CD4-positive, alpha-beta T cell treated with Interleukin-15 for 1 hour (primary cell): ENCODE measurements around the gene MAP7D2.

Experiments used
- DNase-seq: peaks from one replicate; pipeline ENCODE4 v3.0.0-alpha.2; 2020

MAP7D2 gene

GRCh38 chrX:20037186-20037585 lies 79.5 kb downstream of the MAP7D2 start:
- DNase-seq = no peak

GRCh38 chrX:20032201-20032600 lies 84.5 kb downstream of the MAP7D2 start:
- no peak for DNase-seq

DNA sequence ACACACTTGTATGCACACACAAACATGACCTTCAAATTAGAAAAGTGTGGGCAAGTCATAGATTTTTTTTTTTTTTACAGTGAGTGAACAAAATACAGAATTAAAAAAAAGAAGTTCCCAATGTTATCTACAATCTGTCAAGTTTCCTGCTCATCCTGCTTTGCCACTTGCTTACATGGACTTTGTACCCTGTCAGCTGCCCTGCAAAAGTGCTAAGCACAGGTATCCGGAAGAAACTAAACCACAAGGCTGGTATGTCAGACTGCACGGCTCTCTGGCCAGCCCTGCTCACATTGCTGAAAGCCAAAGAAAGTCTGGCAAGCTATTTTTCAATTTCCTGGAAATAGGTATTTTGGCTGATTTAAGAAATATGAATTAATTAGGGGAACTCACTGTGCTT lies 87.0 kb downstream of the MAP7D2 start:
- DNase-seq = no peak

DNA sequence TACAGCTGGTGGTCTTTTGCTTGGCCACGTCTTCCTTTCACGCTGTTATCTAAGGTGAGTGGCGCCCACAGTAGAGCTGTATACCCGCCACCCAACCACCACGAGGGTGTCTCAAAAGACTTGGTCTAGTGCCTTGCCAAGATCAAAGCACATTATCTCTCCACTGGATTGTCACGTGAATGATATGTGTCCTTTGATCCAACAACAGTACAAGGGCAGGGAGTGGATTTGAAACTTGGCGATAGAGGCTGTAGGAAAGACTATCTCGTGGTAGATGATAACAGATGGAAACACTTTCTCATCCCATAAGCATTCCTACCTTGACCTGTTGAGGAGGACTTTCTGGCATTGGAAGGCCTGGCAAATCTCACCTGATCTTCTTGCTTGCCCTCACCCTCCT lies 88.1 kb downstream of the MAP7D2 start:
- no peak for DNase-seq

GRCh38 chrX:20026278-20026677 lies 90.4 kb downstream of the MAP7D2 start:
- DNase-seq = no peak

DNA sequence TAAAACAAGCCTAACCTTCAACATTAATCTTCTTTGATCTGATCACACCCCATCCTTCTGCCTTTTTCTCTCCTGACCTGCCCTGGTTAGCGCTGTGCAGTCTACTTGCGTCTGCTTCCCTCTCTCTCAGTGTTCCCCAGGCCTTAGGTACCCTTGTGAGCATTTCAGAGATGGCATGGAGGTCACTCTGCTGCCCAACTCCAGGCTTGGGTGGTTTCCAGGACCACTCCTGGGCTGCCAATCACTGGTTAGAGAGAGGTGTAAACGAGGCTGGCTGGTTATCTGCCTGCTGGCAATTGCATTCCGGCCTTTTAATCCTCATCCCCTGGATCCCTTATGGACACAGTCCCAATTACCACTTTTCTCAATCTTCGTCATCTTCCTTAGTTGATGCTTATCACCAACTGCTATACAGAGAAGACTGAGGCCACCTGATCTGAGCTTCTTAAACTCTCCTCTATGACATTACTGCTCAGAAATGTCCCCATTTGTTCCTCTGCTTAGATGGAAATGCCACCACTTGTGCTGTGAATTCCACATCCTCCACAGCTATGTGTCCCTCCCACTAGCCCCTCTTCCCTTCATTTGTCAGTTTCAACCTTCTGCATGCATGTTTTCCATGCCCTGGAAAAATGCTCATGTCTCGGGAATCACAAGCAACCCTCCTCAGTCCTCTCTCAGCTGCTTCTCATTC lies 96.9 kb downstream of the MAP7D2 start:
- DNase-seq = no peak

- no peak for DNase-seq
Measured at GRCh38 chrX:20016616-20016945, 100.1 kb downstream of the MAP7D2 start.

GRCh38 chrX:20015945-20016615 lies 100.6 kb downstream of the MAP7D2 start:
- no peak for DNase-seq

GRCh38 chrX:20015422-20015821 lies 101.3 kb downstream of the MAP7D2 start:
- DNase-seq = no peak

DNA sequence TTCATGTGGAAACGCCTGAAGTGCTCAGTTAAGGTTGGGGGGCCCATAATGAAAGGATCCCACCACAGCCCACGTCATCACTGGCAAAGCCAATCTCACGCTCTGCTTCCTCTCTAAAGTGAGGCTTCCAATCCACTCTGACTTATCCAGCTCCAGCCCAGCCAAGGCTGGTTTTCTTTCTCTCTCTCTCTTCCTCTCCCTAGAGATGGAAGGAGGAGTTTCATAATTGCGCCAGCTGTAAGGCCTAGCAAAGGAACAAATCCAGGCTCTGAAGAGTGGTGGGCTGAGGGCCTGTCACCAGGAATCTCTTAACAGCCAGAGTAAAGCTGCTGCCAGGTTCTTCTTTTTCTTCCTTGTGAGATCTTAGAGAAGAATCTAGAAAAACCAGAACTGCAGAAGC lies 105.1 kb downstream of the MAP7D2 start:
- DNase-seq = no peak

- DNase-seq = no peak
Measured at GRCh38 chrX:20007962-20008622, 108.6 kb downstream of the MAP7D2 start.

DNA sequence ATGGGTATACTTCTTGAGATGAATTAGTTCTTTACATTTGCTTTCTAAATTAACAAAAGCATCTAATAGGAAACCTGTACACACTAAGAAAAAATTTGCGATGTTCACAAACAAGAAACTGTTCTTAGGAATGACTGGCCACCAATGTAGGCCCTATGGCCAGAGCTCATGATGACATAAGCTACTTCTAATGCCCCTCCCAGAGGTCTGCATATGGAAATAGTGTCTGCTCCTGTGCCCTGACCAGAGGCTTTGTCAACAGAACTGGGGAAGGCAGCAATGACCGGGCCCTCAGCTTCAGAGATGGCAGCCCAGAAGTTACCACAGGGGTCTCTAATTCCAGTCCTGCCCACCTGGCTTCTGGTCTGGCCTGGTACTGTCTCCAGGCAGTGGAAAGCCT lies 110.8 kb downstream of the MAP7D2 start:
- no peak for DNase-seq

GRCh38 chrX:20001588-20001987 lies 115.1 kb downstream of the MAP7D2 start:
- no peak for DNase-seq

DNA sequence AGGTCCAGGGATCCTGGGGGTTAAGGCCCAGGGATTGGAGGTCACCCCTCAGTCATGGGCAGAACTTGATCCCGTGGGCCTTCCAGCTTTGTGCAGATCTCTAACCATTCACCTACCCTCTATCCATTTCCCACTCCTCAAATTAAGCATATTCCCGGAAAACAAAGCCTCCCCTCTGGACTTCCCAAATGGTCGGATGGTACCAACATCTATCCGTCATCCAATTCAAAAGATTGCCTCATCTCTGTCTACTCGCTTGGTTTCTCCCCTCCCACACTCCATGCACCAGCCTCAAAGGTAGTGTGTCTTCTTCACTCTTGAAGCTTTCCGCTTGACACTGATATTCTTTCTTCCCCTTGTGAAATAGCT lies 125.4 kb downstream of the MAP7D2 start:
- DNase-seq = no peak

GRCh38 chrX:19990556-19991349 lies 126.0 kb downstream of the MAP7D2 start, which contains the start of gene BCLAF3:
Gene BCLAF3, minus strand, starts transcription at chrX:19991061. Its CDS starts 20,797 bp downstream, at chrX:19970264.
- DNase-seq = peak; percentile 92

GRCh38 chrX:19990151-19990555 lies 126.6 kb downstream of the MAP7D2 start:
- no peak for DNase-seq

DNA sequence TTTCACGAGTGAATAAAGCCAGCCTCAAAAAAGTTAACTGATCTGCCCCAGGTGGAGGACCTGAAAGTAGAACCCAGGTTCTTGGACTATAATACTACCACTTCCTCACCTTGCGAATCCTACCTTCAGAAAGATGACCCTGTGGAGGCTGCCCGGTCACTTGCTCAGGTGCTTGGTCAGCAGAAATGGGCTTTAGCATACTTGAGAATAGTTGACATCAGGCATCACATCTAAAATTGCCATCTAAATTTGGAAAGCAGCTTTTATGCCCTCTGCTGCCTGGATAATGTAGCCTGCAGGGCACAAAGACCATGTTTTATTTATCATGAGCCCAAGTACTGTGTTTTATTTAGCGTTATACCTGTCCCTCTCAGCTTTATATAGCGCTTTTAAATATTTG lies 128.9 kb downstream of the MAP7D2 start:
- no peak for DNase-seq

DNA sequence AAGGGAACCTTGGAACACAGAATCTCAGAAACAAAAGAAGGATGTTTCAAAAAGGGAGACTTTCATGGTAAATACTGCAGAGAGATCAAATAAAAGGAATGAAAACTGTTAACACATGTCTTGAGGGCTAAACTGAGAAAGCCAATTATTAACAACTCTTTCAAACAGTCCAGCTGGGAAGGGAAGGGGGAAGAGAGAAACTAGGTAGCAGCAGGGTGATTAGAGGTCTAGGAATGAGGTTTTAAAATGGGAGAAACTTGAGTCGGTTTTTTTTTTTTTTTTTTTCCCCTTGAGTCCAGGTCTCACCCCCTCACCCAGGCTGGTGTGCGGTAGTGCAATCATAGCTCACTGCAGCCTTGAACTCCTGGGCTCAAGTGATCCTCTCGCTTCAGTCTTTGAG lies 130.2 kb downstream of the MAP7D2 start:
- DNase-seq = no peak

DNA sequence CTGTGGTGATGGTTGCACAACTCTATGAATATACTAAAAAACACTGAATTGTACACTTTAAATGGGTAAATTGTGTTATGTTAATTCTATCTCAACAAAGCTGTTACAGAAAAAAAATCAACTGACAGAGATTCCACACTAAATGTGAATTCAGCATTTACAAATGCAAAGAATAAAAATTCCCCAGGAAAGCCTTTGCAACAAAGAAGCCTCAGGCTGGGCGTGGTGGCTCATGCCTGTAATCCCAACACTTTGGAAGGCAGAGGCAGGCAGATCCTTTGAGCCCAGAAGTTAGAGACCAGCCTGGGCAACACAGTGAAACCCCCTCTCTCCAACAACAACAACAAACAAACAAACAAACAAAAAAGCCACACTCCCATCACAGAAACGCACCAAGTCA lies 134.8 kb downstream of the MAP7D2 start:
- no peak for DNase-seq

DNA sequence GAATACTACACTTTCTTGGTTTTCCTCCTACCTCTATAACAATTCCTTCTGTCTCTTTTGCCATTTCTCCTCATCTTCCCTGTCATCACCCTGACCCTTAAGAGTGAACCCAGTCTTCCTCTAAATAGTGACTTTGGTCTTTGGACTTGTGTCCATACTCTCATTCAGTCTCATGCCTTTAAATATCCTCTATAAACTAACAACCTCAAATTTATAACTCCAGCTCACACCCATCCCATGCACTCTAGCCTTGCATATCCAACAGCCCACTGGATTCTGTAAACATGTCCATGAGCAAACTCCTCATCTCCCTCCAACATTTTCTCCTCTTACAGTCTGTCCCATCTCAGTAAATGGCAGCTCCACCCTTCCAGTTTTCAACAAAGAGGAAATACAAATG lies 140.9 kb downstream of the MAP7D2 start:
- DNase-seq = no peak

GRCh38 chrX:19972984-19973383 lies 143.7 kb downstream of the MAP7D2 start:
- DNase-seq = no peak

DNA sequence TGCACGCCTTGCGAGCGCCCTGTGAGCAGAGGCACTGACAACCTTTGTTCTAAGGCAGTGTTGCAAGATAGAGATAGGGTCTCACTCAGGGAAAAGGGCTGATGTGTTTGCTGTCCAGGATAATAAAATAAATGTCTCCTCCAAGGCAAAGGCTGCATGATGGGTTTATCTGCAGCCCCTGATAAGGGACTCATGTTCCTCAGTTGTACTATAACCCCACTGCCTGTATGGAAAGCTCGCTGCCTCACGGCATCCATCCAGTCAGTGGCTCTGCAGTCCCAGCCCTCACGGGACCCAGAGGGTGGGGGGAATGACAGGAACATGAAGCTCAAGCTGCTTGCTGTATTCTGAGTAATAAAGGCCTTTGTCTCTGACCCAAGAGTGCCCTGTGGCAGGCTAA lies 148.4 kb downstream of the MAP7D2 start:
- no peak for DNase-seq

DNA sequence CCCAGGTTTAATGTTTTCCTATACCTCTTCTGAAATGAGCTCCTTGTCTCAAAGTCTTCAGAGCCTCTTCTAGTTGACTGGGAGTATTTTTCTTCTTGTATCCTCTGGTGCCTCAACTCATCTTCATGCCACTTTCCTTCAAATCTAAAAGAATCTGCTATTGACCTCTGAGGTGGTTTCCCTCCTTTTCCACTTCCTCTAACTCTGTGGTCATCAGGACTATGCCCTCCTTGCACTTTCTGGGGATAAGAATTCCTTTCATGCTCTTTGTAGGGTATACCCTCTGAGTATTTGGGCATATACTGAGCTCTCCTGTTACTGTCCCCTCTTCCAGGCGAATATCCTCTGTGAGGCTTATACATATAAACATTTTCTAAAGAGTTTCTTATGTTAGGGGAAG lies 150.7 kb downstream of the MAP7D2 start:
- DNase-seq = no peak
